ENCODE data around the gene SALL4.
"Not testable (repeated sequence)": the region's sequence is repeated elsewhere in the genome, so short reads cannot be mapped to it uniquely, and the experiment has no call there.

Gene SALL4

DNA sequence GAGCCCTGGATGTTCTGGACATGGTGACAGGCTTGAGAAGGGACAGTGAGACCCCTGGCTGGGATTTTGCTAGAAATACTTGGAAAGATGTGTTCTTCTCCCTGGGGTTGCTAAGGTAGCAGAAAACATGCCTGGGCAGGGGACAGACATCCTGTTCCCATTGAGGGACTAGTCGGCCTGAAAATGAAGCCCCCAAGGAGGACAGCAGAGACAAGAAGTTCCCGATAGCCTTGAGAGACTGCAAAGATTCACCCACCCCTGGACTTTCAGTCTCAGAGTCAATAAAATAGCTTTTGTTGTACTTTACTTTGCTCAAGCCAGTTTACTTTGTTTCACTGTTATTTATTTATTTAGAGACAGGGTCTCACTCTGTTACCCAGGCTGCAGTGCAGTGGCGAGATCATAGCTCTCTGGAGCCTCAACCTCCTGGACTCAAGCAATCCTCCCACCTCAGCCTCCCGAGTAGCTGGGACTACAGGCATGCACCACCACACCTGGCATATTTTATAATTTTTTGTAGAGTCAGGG, 62.5 kb downstream of the SALL4 start:
- TF ChIP-seq CTCF (IDR thresholded peaks at IDR 0.05; ENCODE audit: low read depth, low read length): no peak
- Histone ChIP-seq H3K9me3 (ENCODE audit: severe bottlenecking) (no peaks in the 10 kb centered on the region), H3K27me3 (ENCODE audit: insufficient read depth, low read depth, severe bottlenecking) (no peaks in the 10 kb centered on the region), H3K36me3 (no peaks in the 10 kb centered on the region), H3K27ac (no peak overlapping the region), H3K4me3 (ENCODE audit: low read depth, low read length) (no peak overlapping the region)
- DNase-seq: no peak

DNA sequence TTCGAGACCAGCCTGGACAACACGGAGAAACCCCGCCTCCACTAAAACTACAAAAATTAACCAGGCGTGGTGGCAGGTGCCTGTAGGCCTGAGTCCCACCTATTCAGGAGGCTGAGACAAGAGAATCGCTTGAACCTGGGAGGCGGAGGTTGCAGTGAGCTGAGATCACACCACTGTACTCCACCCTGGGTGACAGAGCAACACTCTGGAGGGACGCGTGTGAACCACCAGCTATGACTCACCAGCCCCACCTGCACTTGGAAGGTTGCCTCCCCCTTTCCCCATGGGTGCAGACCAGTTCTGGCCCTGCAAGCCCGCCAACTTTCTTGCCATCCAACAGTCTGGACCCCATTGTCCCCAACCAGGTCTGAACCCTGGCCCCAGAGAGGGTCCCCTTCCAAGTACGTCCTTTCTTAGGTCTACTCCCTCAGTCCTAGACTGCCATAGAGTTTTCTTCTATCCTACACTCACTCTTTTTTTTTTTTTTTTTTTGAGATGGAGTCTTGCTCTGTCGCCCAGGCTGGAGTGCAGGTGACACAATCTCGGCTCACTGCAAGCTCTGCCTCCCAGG, 63.4 kb downstream of the SALL4 start:
- DNase-seq: no peak

DNA sequence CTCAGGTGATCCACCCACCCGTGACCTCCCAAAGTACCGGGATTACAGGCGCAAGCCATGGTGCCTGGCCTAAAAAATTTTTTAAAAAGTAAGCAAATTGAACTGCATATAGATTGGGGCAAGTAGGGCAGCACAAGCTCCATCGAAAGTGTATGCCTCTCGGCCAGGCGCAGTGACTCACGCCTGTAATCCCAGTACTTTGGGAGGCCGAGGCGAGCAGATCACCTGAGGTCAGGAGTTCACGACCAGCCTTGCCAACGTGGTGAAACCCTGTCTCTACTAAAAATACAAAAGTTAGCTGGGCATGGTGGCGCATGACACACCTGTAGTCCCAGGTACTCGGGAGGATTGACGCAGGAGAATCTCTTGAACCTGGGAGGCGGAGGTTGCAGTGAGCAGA, 64.1 kb downstream of the SALL4 start:
- H3K9me3 ChIP-seq (ENCODE audit: severe bottlenecking); H3K36me3 ChIP-seq; H3K27ac ChIP-seq; H3K27me3 ChIP-seq (ENCODE audit: insufficient read depth, low read depth, severe bottlenecking); DNase-seq; H3K4me3 ChIP-seq (ENCODE audit: low read depth, low read length): not testable (repeated sequence)

More for the DNA sequence above, 63.4 kb downstream of the SALL4 start:
- no peaks in the 10 kb centered on the region for H3K27me3 ChIP-seq (ENCODE audit: insufficient read depth, low read depth, severe bottlenecking)
- H3K27ac ChIP-seq: no peak overlapping the region
- H3K4me3 ChIP-seq (ENCODE audit: low read depth, low read length): no peak overlapping the region
- H3K36me3 ChIP-seq: no peaks in the 10 kb centered on the region
- H3K9me3 ChIP-seq (ENCODE audit: severe bottlenecking): no peaks in the 10 kb centered on the region
- no peak for TF ChIP-seq CTCF (IDR thresholded peaks at IDR 0.05; ENCODE audit: low read depth, low read length)

- no peaks in the 10 kb centered on the region for H3K27me3 ChIP-seq (ENCODE audit: insufficient read depth, low read depth, severe bottlenecking)
- no peak overlapping the region for H3K4me3 ChIP-seq (ENCODE audit: low read depth, low read length)
- no peaks in the 10 kb centered on the region for H3K36me3 ChIP-seq
- H3K27ac ChIP-seq: no peak overlapping the region
- H3K9me3 ChIP-seq (ENCODE audit: severe bottlenecking): no peaks in the 10 kb centered on the region
- TF ChIP-seq CTCF (IDR thresholded peaks at IDR 0.05; ENCODE audit: low read depth, low read length): no peak
- no peak for DNase-seq
Observed at GRCh38 chr20:51736947-51737346, 65.4 kb downstream of the SALL4 start.

DNA sequence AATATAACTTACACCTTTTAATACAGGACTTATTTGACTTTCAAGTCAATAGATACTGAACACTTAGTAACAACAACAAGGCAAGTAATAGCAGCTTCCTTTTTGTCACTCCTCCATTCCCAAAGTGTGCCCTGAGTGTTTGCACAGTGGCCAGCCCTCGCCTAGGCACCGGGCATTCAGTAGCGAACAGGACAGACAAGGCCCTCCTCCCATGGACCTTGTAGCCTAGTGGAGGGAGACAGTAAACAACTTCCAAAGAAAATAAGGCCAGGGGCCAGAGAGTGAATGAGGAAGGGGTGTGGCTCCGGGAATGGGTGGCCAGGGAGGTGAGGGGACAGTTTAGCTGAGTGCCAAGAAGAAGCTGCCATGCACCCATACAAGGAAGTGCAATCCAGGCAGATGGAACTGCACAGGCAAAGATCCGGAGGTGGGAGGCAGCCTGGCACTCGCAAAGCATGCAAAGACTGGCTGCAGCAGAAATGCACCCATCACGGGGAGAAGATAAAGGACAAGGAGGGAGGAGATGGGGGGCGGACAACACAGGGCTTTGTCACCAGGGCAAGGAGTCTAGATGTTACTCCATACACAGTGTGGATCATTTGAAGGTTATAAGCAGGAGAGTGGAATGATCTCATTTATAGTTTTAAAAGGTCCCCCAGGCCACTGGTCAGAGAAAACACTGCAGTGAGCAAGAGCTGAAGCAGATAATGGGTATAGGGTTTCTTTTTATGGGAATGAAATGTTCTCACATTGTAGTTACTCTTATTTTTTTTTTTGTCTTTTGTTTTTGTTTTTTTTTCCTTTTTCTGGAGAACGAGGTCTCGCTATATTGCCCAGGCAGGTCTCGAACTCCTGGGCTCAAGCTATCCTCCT, 66.4 kb downstream of the SALL4 start:
- Histone ChIP-seq H3K27ac (no peak overlapping the region), H3K36me3 (no peaks in the 10 kb centered on the region), H3K27me3 (ENCODE audit: insufficient read depth, low read depth, severe bottlenecking) (no peaks in the 10 kb centered on the region), H3K4me3 (ENCODE audit: low read depth, low read length) (no peak overlapping the region), H3K9me3 (ENCODE audit: severe bottlenecking) (no peaks in the 10 kb centered on the region)
- DNase-seq: no peak
- no peak for TF ChIP-seq CTCF (IDR thresholded peaks at IDR 0.05; ENCODE audit: low read depth, low read length)

DNA sequence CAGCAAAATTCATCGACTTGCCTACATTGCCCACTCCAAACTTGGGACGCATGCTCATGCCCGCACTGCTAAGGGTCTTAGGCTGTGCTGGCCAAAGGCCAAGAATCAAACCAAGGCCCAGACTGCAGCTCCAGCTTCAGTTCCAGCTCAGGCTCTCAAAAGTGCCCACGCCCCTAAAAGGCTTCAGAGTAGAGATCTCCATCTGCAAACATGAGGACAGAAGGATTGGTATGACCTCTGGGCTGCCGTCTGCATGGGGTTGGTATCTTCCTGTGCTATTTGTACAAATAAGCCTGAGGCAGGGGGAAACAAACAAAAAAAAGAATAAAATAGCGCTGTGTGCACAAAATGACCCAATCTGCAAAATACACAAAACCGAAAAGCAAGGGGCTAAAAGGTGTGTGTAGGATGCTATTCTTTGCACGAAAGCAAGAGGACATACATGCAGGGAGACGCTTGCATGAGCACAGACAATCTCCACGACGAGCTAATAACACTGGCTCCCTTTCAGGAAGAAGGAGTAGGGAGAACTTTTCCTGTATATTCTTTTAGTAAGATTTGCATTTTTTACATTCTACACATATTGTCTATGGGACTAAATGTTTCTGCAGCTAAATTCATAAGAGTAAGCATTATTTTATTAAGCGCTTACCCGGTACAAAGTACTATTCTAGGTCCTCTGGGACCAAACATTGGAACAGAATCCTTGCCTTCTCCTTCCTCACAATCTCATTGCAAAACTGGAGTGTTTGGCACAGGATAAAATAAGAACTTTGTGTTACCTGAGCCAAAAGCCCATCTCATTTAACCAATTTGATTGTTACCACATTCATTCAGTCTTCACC, 67.2 kb downstream of the SALL4 start:
- TF ChIP-seq CTCF (IDR thresholded peaks at IDR 0.05; ENCODE audit: low read depth, low read length): no peak
- no peak overlapping the region for H3K4me3 ChIP-seq (ENCODE audit: low read depth, low read length)
- no peaks in the 10 kb centered on the region for H3K27me3 ChIP-seq (ENCODE audit: insufficient read depth, low read depth, severe bottlenecking)
- no peak overlapping the region for H3K27ac ChIP-seq
- H3K9me3 ChIP-seq (ENCODE audit: severe bottlenecking): no peaks in the 10 kb centered on the region
- H3K36me3 ChIP-seq: no peaks in the 10 kb centered on the region
- no peak for DNase-seq
